NCI-H2029 treated with DMSO at 0.1 percent for 48 hours (cell line): ENCODE data around the gene IPMK.

Experiments used
- DNase-seq: peaks from one replicate; lab custom pipeline; 2025; lab: John Stamatoyannopoulos, UW

Gene IPMK

GRCh38 chr10:58267713-58268453 is at the start of gene IPMK:
Gene IPMK (minus strand): TSS chr10:58267894. CDS start chr10:58267611, 283 bp downstream.
- DNase-seq = peak; percentile 9

- DNase-seq = no peak
Observed at GRCh38 chr10:58316874-58317273, 49.2 kb upstream of the IPMK start.

- DNase-seq = no peak
Observed at GRCh38 chr10:58311026-58311425, 43.3 kb upstream of the IPMK start.

GRCh38 chr10:58307676-58308075 is 40.0 kb upstream of the IPMK start:
- DNase-seq = no peak

- no peak for DNase-seq
Observed at GRCh38 chr10:58305821-58306220, 38.1 kb upstream of the IPMK start.

GRCh38 chr10:58304099-58304633 is 36.5 kb upstream of the IPMK start:
- DNase-seq = no peak

GRCh38 chr10:58302254-58302653 is 34.6 kb upstream of the IPMK start:
- DNase-seq = no peak

- DNase-seq = peak; percentile 49
Observed at GRCh38 chr10:58300676-58301075, 33.0 kb upstream of the IPMK start.

- DNase-seq = peak; percentile 7
Observed at GRCh38 chr10:58299580-58299979, 31.9 kb upstream of the IPMK start.

- no peak for DNase-seq
Observed at GRCh38 chr10:58293989-58294388, 26.3 kb upstream of the IPMK start.

GRCh38 chr10:58291538-58292174 is 24.0 kb upstream of the IPMK start:
- no peak for DNase-seq

GRCh38 chr10:58282615-58283014 is 14.9 kb upstream of the IPMK start:
- DNase-seq = no peak

- DNase-seq = no peak
Observed at GRCh38 chr10:58281092-58281752, 13.5 kb upstream of the IPMK start.

- no peak for DNase-seq
Observed at GRCh38 chr10:58280477-58280876, 12.8 kb upstream of the IPMK start.

- DNase-seq = no peak
Observed at GRCh38 chr10:58278962-58279307, 11.2 kb upstream of the IPMK start.

- no peak for DNase-seq
Observed at GRCh38 chr10:58278274-58278961, 10.7 kb upstream of the IPMK start.

GRCh38 chr10:58275908-58276307 is 8.2 kb upstream of the IPMK start:
- no peak for DNase-seq

GRCh38 chr10:58275261-58275660 is 7.6 kb upstream of the IPMK start:
- no peak for DNase-seq

GRCh38 chr10:58269782-58270290 is 2.1 kb upstream of the IPMK start:
- DNase-seq = no peak

- peak; percentile 81 for DNase-seq
Observed at GRCh38 chr10:58268946-58269781, 1.5 kb upstream of the IPMK start, which contains the start of gene CISD1. Gene CISD1 (plus strand): TSS chr10:58269162. CDS start chr10:58269274, 112 bp downstream.

- DNase-seq = no peak
Observed at GRCh38 chr10:58268454-58268945, 806 bp upstream of the IPMK start.
